Caco-2 (cell line): ENCODE data around the gene RPRD1A. TPM values are rescaled to one million over a fixed set of nuclear protein-coding genes. Genes with fewer than 3 reads are reported as not detected.

ENCODE experiments used
- BruUV-seq: library from RNA; stranded (reverse); fragments of 400-500 nt; replicated peaks from 2 replicates; lab custom pipeline; 2021; lab: Mats Ljungman, UMichigan
- CTCF ChIA-PET: fragments of 300-600 bp; sonication (Branson Sonifier 250); formaldehyde crosslinking; loops from one replicate; lab custom pipeline; 2022; ENCODE audit warnings: antibody characterized with exemption; lab: Charles Lee
- POLR2A ChIA-PET: fragments of 300-600 bp; sonication (Branson Sonifier 250); formaldehyde crosslinking; loops from one replicate; lab custom pipeline; 2022; ENCODE audit warnings: antibody characterized with exemption; lab: Charles Lee
- DNase-seq, 2 experiments: peaks; one replicate each; pipeline versions ENCODE4 v3.0.0 to v3.0.0-alpha.2; 2020 to 2022
- H3K27me3 ChIP-seq: replicated peaks from 2 replicates; pipeline ENCODE4 v1.6.0; 2011; ENCODE audit warnings: low read length; ENCODE audit not compliant: control insufficient read depth, insufficient read depth
- H3K36me3 ChIP-seq: 2 replicates; pipeline ENCODE4 v1.5.1; 2011; ENCODE audit warnings: low read length; ENCODE audit not compliant: control insufficient read depth, insufficient read depth
- H3K4me1 ChIP-seq: fragments of 250-450 bp; sonication (Bioruptor Pico); 2 replicates; pipeline ENCODE4 v1.5.1; 2020; ENCODE audit warnings: mild to moderate bottlenecking
- H3K4me3 ChIP-seq: 2 replicates; pipeline ENCODE4 v1.5.1; 2011; ENCODE audit warnings: low read depth, mild to moderate bottlenecking, control low read depth, low read length
- H3K9me3 ChIP-seq: fragments of 250-450 bp; sonication (Bioruptor Pico); 2 replicates; pipeline ENCODE4 v1.5.1; 2020; ENCODE audit warnings: mild to moderate bottlenecking, moderate library complexity
- H3K27ac Mint-ChIP-seq: one replicate; pipeline ENCODE4 v1.8.0; 2022; ENCODE audit warnings: mixed read lengths; ENCODE audit not compliant: unreplicated experiment
- H3K27me3 Mint-ChIP-seq: one replicate; pipeline ENCODE4 v1.8.0; 2022; ENCODE audit warnings: mixed read lengths; ENCODE audit not compliant: insufficient read depth, unreplicated experiment
- H3K36me3 Mint-ChIP-seq: one replicate; pipeline ENCODE4 v1.8.0; 2022; ENCODE audit warnings: mild to moderate bottlenecking, mixed read lengths; ENCODE audit not compliant: insufficient read depth, unreplicated experiment
- H3K4me1 Mint-ChIP-seq: one replicate; pipeline ENCODE4 v1.8.0; 2022; ENCODE audit warnings: low read depth, mixed read lengths; ENCODE audit not compliant: unreplicated experiment
- H3K4me3 Mint-ChIP-seq: one replicate; pipeline ENCODE4 v1.8.0; 2022; ENCODE audit warnings: mild to moderate bottlenecking, moderate library complexity, mixed read lengths; ENCODE audit not compliant: unreplicated experiment
- H3K9me3 Mint-ChIP-seq: one replicate; pipeline ENCODE4 v1.8.0; 2022; ENCODE audit warnings: mixed read lengths; ENCODE audit not compliant: unreplicated experiment
- CTCF ChIP-seq, 2 experiments: fragments of 200-600 bp in 1 of 2; IDR thresholded peaks; 1 replicate in 1 of 2; 2 replicates in 1 of 2; pipeline versions ENCODE4 v1.5.1 to v1.8.0; 2011 to 2022; ENCODE audit warnings: antibody characterized with exemption in 1 of 2, control low read depth in 1 of 2, inconsistent platforms in 1 of 2, low read depth in 1 of 2, low read length in 1 of 2, mild to moderate bottlenecking in 1 of 2, moderate library complexity in 1 of 2; ENCODE audit not compliant: insufficient read depth in 1 of 2, severe bottlenecking in 1 of 2, unreplicated experiment in 1 of 2
- intact Hi-C: fragments of 100-400 bp; cut with micrococcal nuclease; formaldehyde crosslinking; loops from one replicate; pipeline ENCODE4 v1.10.0; 2022; ENCODE audit not compliant: unreplicated experiment
- total RNA-seq: library from RNA; stranded (reverse); gene quantifications from 2 replicates; pipeline ENCODE4 v1.2.3, GENCODE V29; 2022

RPRD1A gene
- total RNA-seq, 1 experiment from 2014 or later: 18.9 TPM

- CTCF ChIA-PET: no interaction called here
- Histone ChIP-seq H3K36me3 (no peaks in the 10 kb centered on the region), H3K4me1 (no peaks in the 10 kb centered on the region), H3K4me3 (no peak overlapping the region), H3K9me3 (no peaks in the 10 kb centered on the region), H3K27me3 (no peaks in the 10 kb centered on the region)
- intact Hi-C loops: no loop called here
- Mint-ChIP-seq H3K27me3 (no peaks in the 10 kb centered on the region), H3K4me1 (no peaks in the 10 kb centered on the region), H3K36me3 (no peaks in the 10 kb centered on the region), H3K9me3 (no peaks in the 10 kb centered on the region), H3K27ac (no peak overlapping the region), H3K4me3 (no peak overlapping the region)
- TF ChIP-seq CTCF (IDR thresholded peaks at IDR 0.05; ENCODE audit: insufficient read depth in 1 of 2, low read depth in 1 of 2, low read length in 1 of 2, severe bottlenecking in 1 of 2, unreplicated experiment in 1 of 2): no peak
- DNase-seq: no peak
- POLR2A ChIA-PET: no interaction called here
- no TSS peak for BruUV-seq
Measured at GRCh38 chr18:35942133-35942532, 125.2 kb downstream of the RPRD1A start.

- no peak overlapping the region for H3K4me3 ChIP-seq
- no peaks in the 10 kb centered on the region for H3K9me3 ChIP-seq
- H3K4me1 Mint-ChIP-seq: no peaks in the 10 kb centered on the region
- no peaks in the 10 kb centered on the region for H3K36me3 ChIP-seq
- H3K27me3 Mint-ChIP-seq: no peaks in the 10 kb centered on the region
- no peak for TF ChIP-seq CTCF (IDR thresholded peaks at IDR 0.05; ENCODE audit: insufficient read depth in 1 of 2, low read depth in 1 of 2, low read length in 1 of 2, severe bottlenecking in 1 of 2, unreplicated experiment in 1 of 2)
- no peaks in the 10 kb centered on the region for H3K4me1 ChIP-seq
- H3K27ac Mint-ChIP-seq: no peak overlapping the region
- no peak for DNase-seq
- H3K36me3 Mint-ChIP-seq: no peaks in the 10 kb centered on the region
- ChIA-PET CTCF (no interaction called here), POLR2A (no interaction called here)
- no peaks in the 10 kb centered on the region for H3K9me3 Mint-ChIP-seq
- intact Hi-C loops: no loop called here
- H3K4me3 Mint-ChIP-seq: no peak overlapping the region
- no peaks in the 10 kb centered on the region for H3K27me3 ChIP-seq
- no TSS peak for BruUV-seq
Measured at GRCh38 chr18:35941299-35941698, 126.1 kb downstream of the RPRD1A start.

Other genes with a start within 250 kb of the RPRD1A start
- 19.5 and 20.1 TPM in 2 replicates for gene SLC39A6, start 61.8 kb upstream of the RPRD1A start, total RNA-seq
- 43.2 and 45.9 TPM in 2 replicates for gene ELP2, start 62.3 kb upstream of the RPRD1A start, total RNA-seq
- 4.1 and 5.5 TPM in 2 replicates for gene MOCOS, start 119.9 kb upstream of the RPRD1A start, total RNA-seq
- gene FHOD3, start 230.2 kb upstream of the RPRD1A start, total RNA-seq: 0.07 TPM in 1 of 2 replicates, not detected in the other